ENCODE results near the gene PRKCA.

PRKCA gene

GRCh38 chr17:66755944-66756290 lies 453.5 kb downstream of the PRKCA start:
- no peak for DNase-seq

GRCh38 chr17:66760324-66760723 lies 457.9 kb downstream of the PRKCA start:
- DNase-seq: no peak

- no peak for DNase-seq
Observed at GRCh38 chr17:66762276-66762675, 459.9 kb downstream of the PRKCA start.

GRCh38 chr17:66763056-66763455 lies 460.6 kb downstream of the PRKCA start:
- no peak for DNase-seq

GRCh38 chr17:66764506-66764905 lies 462.1 kb downstream of the PRKCA start:
- no peak for DNase-seq

GRCh38 chr17:66767154-66767933 lies 464.9 kb downstream of the PRKCA start:
- no peak for DNase-seq

GRCh38 chr17:66769911-66770310 lies 467.5 kb downstream of the PRKCA start:
- DNase-seq: no peak

GRCh38 chr17:66772148-66772812 lies 469.9 kb downstream of the PRKCA start:
- DNase-seq: no peak

- DNase-seq: no peak
Observed at GRCh38 chr17:66775271-66775670, 472.9 kb downstream of the PRKCA start.

GRCh38 chr17:66775881-66776400 lies 473.5 kb downstream of the PRKCA start:
- DNase-seq: no peak

- no peak for DNase-seq
Observed at GRCh38 chr17:66776999-66777688, 474.7 kb downstream of the PRKCA start.

GRCh38 chr17:66777689-66778225 lies 475.3 kb downstream of the PRKCA start:
- no peak for DNase-seq

- DNase-seq: no peak
Observed at GRCh38 chr17:66778531-66779236, 476.3 kb downstream of the PRKCA start.

- DNase-seq: no peak
Observed at GRCh38 chr17:66779237-66779606, 476.8 kb downstream of the PRKCA start.

GRCh38 chr17:66781135-66781534 lies 478.7 kb downstream of the PRKCA start:
- no peak for DNase-seq

- DNase-seq: no peak
Observed at GRCh38 chr17:66782851-66783250, 480.4 kb downstream of the PRKCA start.

- no peak for DNase-seq
Observed at GRCh38 chr17:66783656-66784381, 481.4 kb downstream of the PRKCA start.

GRCh38 chr17:66784621-66785364 lies 482.4 kb downstream of the PRKCA start:
- no peak for DNase-seq

GRCh38 chr17:66786107-66786506 lies 483.7 kb downstream of the PRKCA start:
- DNase-seq: no peak

- DNase-seq: no peak
Observed at GRCh38 chr17:66787914-66788313, 485.5 kb downstream of the PRKCA start.

GRCh38 chr17:66789093-66789492 lies 486.7 kb downstream of the PRKCA start:
- no peak for DNase-seq

All from DMS53 (cell line).